ENCODE measurements around the gene GALNT10.

DNA sequence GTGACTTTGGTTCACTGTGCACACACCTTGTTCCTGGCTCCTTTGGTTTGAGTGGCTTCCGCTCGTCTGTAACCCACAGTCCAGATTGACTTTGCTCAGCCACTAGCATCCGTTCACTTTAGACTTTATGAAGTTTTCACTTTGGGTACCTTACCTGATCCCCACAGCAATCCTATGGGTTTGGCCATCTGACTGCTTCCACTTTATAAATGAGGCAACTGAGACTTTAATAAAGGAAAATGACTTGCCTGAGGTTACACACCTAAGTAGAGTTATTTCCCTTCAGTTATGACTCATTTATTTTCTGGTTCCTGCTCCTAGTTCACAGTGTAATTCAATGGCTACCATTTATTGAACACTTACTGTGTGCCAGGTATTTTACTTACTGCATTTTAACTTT is 161.0 kb downstream of the GALNT10 start:
- TF ChIP-seq YY1 (IDR thresholded peaks at IDR 0.05; ENCODE audit: insufficient read depth, insufficient read length) (no peak), ZNF274 (IDR thresholded peaks at IDR 0.05; ENCODE audit: low read depth, low read length) (no peak)

Data from NT2/D1 (cell line).